HL-60 (cell line): ENCODE results near the gene NLRC5.

ENCODE experiments used
- DNase-seq, 2 experiments: peaks; one replicate each; pipeline ENCODE4 v3.0.0-alpha.2; 2010 to 2020; ENCODE audit warnings: low read depth in 1 of 2, low spot score in 1 of 2
- H3K27ac ChIP-seq: fragments of 250-450 bp; sonication (Bioruptor Pico); replicated peaks from 2 replicates; pipeline ENCODE4 v1.5.1; 2020; ENCODE audit warnings: mild to moderate bottlenecking, moderate library complexity
- H3K27me3 ChIP-seq: fragments of 250-450 bp; sonication (Bioruptor Pico); 2 replicates; pipeline ENCODE4 v1.5.1; 2021; ENCODE audit warnings: mild to moderate bottlenecking, moderate library complexity; ENCODE audit not compliant: insufficient read depth, poor library complexity, severe bottlenecking
- H3K4me3 ChIP-seq: replicated peaks from 2 replicates; pipeline ENCODE4 v1.5.1; 2011; ENCODE audit warnings: mild to moderate bottlenecking, control low read depth, low read length; ENCODE audit not compliant: insufficient read depth
- GABPA ChIP-seq: IDR thresholded peaks from 2 replicates; pipeline ENCODE4 v1.6.1; 2012; ENCODE audit warnings: low read depth
- POLR2AphosphoS5 ChIP-seq: IDR thresholded peaks from 2 replicates; pipeline ENCODE4 v1.6.1; 2012; ENCODE audit warnings: low read depth
- SPI1 ChIP-seq: IDR thresholded peaks from 2 replicates; pipeline ENCODE4 v1.6.1; 2012; ENCODE audit warnings: low read depth, mild to moderate bottlenecking, borderline replicate concordance
- TF ChIP-seq, protein P1 (sequence below): IDR thresholded peaks from 2 replicates; pipeline ENCODE4 v1.6.1; 2012; ENCODE audit warnings: low read depth; ENCODE audit not compliant: insufficient replicate concordance
- TF ChIP-seq, protein P2 (sequence below): IDR thresholded peaks from one replicate; pipeline ENCODE4 v1.5.1; 2011; ENCODE audit warnings: low read length, control low read depth, inconsistent platforms; ENCODE audit not compliant: insufficient read depth

NLRC5 gene

GRCh38 chr16:57045694-57046381 is 56.5 kb downstream of the NLRC5 start:
- peak in 1 of 2 experiments; percentile 61 for DNase-seq
- H3K4me3 ChIP-seq, result no peak overlapping the region
- H3K27me3 ChIP-seq, result no peaks in the 10 kb centered on the region
- TF ChIP-seq, protein P1, sequence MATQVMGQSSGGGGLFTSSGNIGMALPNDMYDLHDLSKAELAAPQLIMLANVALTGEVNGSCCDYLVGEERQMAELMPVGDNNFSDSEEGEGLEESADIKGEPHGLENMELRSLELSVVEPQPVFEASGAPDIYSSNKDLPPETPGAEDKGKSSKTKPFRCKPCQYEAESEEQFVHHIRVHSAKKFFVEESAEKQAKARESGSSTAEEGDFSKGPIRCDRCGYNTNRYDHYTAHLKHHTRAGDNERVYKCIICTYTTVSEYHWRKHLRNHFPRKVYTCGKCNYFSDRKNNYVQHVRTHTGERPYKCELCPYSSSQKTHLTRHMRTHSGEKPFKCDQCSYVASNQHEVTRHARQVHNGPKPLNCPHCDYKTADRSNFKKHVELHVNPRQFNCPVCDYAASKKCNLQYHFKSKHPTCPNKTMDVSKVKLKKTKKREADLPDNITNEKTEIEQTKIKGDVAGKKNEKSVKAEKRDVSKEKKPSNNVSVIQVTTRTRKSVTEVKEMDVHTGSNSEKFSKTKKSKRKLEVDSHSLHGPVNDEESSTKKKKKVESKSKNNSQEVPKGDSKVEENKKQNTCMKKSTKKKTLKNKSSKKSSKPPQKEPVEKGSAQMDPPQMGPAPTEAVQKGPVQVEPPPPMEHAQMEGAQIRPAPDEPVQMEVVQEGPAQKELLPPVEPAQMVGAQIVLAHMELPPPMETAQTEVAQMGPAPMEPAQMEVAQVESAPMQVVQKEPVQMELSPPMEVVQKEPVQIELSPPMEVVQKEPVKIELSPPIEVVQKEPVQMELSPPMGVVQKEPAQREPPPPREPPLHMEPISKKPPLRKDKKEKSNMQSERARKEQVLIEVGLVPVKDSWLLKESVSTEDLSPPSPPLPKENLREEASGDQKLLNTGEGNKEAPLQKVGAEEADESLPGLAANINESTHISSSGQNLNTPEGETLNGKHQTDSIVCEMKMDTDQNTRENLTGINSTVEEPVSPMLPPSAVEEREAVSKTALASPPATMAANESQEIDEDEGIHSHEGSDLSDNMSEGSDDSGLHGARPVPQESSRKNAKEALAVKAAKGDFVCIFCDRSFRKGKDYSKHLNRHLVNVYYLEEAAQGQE, result no peak
- TF ChIP-seq, protein P2, sequence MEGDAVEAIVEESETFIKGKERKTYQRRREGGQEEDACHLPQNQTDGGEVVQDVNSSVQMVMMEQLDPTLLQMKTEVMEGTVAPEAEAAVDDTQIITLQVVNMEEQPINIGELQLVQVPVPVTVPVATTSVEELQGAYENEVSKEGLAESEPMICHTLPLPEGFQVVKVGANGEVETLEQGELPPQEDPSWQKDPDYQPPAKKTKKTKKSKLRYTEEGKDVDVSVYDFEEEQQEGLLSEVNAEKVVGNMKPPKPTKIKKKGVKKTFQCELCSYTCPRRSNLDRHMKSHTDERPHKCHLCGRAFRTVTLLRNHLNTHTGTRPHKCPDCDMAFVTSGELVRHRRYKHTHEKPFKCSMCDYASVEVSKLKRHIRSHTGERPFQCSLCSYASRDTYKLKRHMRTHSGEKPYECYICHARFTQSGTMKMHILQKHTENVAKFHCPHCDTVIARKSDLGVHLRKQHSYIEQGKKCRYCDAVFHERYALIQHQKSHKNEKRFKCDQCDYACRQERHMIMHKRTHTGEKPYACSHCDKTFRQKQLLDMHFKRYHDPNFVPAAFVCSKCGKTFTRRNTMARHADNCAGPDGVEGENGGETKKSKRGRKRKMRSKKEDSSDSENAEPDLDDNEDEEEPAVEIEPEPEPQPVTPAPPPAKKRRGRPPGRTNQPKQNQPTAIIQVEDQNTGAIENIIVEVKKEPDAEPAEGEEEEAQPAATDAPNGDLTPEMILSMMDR, result no peak
- TF ChIP-seq POLR2AphosphoS5, result no peak
- TF ChIP-seq SPI1, result no peak
- TF ChIP-seq GABPA, result no peak
- peak overlapping the region; percentile 48 for H3K27ac ChIP-seq

DNA sequence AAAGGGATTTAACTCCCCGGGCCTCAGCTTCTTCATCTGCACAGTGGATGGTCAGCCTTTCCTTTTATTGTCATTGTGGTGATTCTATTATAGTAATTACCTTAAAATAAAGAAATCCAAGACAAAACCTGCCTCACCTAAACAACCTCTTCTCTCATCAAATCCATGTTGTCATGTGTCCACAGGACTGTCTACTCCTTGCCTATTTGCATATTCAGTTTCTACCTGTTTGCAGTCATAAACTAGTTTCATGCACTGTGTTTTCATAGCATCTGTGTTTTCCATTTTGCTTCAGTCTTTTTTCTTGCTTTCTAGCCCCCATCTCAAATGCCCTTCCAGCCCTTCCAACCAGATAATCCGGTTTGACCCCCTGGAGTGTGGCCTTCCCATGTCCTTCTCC is 58.7 kb downstream of the NLRC5 start:
- Histone ChIP-seq H3K4me3 (no peak overlapping the region), H3K27me3 (no peaks in the 10 kb centered on the region), H3K27ac (no peak overlapping the region)
- TF ChIP-seq, protein P2, result no peak
- no peak for TF ChIP-seq GABPA
- TF ChIP-seq, protein P1, result no peak
- TF ChIP-seq POLR2AphosphoS5, result no peak
- no peak for TF ChIP-seq SPI1
- DNase-seq, result no peak

DNA sequence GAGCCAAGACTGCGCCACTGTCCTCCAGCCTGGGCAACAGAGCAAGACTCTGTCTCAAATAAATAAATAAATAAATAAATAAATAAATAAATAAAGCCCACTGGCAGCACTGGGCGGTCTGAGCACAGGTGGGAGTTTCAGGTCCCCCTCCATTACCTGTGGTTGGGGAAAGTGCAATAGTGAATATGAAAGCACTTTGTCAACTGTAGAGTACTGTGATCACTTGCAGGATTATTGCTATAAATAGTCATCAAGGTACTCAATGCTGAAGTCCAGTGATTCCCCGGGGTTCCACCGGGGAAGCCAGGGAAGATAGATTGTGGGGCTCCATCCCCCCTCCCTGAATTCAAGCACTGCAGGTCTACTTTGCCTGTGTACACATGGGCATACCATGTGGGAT is 60.3 kb downstream of the NLRC5 start:
- DNase-seq, result no peak
- TF ChIP-seq, protein P2, result no peak
- no peak for TF ChIP-seq POLR2AphosphoS5
- no peak for TF ChIP-seq GABPA
- no peak for TF ChIP-seq SPI1
- TF ChIP-seq, protein P1, result no peak
- H3K27ac ChIP-seq, result no peak overlapping the region
- no peaks in the 10 kb centered on the region for H3K27me3 ChIP-seq
- H3K4me3 ChIP-seq, result no peak overlapping the region
